Cardiac septum (tissue), 1 donor: ENCODE data around the gene OR2L3. TPM values are rescaled to one million over a fixed set of nuclear protein-coding genes. Genes with fewer than 3 reads are reported as not detected.

Experiments used
- total RNA-seq: library from RNA; stranded (reverse); fragmentation: NEBNext Ultra II Directional; extraction: Animal tissue kit (Norgen Biotek cat#: 25700); gene quantifications from one replicate; pipeline ENCODE4 v1.2.1, GENCODE V29; 2021
- donor health status: DM: no; HTN: no; CAD: no.

Gene OR2L3
- total RNA-seq, 1 donor from 2014 or later: not detected

Other genes starting within 250 kb of the OR2L3 start
- gene OR14A16, start 222.7 kb upstream of the OR2L3 start, total RNA-seq: not detected
- not detected for gene OR11L1, start 204.9 kb upstream of the OR2L3 start, total RNA-seq
- gene TRIM58, start 189.6 kb upstream of the OR2L3 start, total RNA-seq: 1.2 TPM
- gene OR2W3, start 151.2 kb upstream of the OR2L3 start, total RNA-seq: not detected
- not detected for gene OR2T8, start 126.6 kb upstream of the OR2L3 start, total RNA-seq
- gene OR2AJ1, start 121.9 kb upstream of the OR2L3 start, total RNA-seq: not detected
- not detected for gene OR2L8, start 98.0 kb upstream of the OR2L3 start, total RNA-seq
- gene OR2AK2, start 81.6 kb upstream of the OR2L3 start, total RNA-seq: not detected
- not detected for gene OR2L5, start 33.2 kb upstream of the OR2L3 start, total RNA-seq
- gene OR2L2, start 16.8 kb upstream of the OR2L3 start, total RNA-seq: not detected
- not detected for gene OR2L13, start 48.3 kb downstream of the OR2L3 start, total RNA-seq
- gene OR2M5, start 98.3 kb downstream of the OR2L3 start, total RNA-seq: not detected
- gene OR2M2, start 128.0 kb downstream of the OR2L3 start, total RNA-seq: not detected
- not detected for gene OR2M3, start 150.4 kb downstream of the OR2L3 start, total RNA-seq
- gene OR2M4, start 184.6 kb downstream of the OR2L3 start, total RNA-seq: not detected
- not detected for gene OR2T33, start 231.1 kb downstream of the OR2L3 start, total RNA-seq